Panc1 (cell line): ENCODE measurements around the gene PPFIA1.

Experiments used
- POLR2AphosphoS5 ChIP-seq: IDR thresholded peaks from 2 replicates; pipeline ENCODE4 v1.6.1; 2012; ENCODE audit warnings: mild to moderate bottlenecking, low read depth, low read length, moderate library complexity
- TF ChIP-seq, protein P1 (sequence below): fragments of 450-650 bp; IDR thresholded peaks from 2 replicates; pipeline ENCODE4 v1.5.1; 2017; ENCODE audit warnings: mild to moderate bottlenecking

DNA sequence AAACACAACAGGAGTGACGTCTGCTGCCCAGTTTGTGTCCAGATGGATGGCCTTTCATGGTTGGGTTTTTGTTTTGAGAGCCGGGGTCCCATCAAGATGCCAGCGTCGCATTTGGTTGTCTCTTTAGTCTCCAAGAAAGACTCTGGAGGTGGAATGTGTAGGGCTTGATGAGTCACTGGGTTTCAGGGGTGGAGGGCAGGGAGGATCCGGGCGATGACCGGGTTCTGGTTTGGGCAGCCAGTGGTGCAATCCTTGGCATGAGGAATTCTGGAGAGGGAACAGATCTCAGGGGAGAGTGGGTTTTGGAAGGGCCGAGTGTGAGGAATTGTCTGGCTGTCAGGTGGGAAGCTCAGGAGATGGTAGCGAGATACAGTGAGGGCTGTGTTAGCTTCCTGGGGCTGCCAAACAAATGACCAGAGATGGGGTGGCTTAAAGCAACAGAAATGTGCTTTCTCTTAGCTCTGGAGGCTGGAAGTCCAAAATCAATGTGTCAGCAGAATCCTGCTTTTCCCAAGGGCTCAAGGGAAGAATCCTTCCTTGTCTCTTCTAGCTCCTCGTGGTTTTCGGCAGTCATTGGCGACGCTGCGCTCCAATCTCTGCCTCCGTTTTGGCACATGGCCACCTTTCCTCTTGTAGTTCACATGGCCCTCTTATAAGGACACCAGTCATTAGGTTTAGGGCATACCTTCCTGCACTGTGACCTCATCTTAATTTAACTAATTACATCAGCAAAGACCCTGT lies 26.4 kb upstream of the PPFIA1 start:
- TF ChIP-seq, protein P1, sequence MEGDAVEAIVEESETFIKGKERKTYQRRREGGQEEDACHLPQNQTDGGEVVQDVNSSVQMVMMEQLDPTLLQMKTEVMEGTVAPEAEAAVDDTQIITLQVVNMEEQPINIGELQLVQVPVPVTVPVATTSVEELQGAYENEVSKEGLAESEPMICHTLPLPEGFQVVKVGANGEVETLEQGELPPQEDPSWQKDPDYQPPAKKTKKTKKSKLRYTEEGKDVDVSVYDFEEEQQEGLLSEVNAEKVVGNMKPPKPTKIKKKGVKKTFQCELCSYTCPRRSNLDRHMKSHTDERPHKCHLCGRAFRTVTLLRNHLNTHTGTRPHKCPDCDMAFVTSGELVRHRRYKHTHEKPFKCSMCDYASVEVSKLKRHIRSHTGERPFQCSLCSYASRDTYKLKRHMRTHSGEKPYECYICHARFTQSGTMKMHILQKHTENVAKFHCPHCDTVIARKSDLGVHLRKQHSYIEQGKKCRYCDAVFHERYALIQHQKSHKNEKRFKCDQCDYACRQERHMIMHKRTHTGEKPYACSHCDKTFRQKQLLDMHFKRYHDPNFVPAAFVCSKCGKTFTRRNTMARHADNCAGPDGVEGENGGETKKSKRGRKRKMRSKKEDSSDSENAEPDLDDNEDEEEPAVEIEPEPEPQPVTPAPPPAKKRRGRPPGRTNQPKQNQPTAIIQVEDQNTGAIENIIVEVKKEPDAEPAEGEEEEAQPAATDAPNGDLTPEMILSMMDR: no peak
- no peak for TF ChIP-seq POLR2AphosphoS5
